Endothelial cell of coronary artery (primary cell): ENCODE data around the gene SUV39H1. TPM values are rescaled to one million over a fixed set of nuclear protein-coding genes. Genes with fewer than 3 reads are reported as not detected.

Experiments used
- total RNA-seq: library from RNA; depleted of rRNA; stranded (reverse); fragments of >200 nt; gene quantifications from 2 replicates; pipeline ENCODE4 v1.2.3, GENCODE V29; 2014

SUV39H1 gene, protein sequence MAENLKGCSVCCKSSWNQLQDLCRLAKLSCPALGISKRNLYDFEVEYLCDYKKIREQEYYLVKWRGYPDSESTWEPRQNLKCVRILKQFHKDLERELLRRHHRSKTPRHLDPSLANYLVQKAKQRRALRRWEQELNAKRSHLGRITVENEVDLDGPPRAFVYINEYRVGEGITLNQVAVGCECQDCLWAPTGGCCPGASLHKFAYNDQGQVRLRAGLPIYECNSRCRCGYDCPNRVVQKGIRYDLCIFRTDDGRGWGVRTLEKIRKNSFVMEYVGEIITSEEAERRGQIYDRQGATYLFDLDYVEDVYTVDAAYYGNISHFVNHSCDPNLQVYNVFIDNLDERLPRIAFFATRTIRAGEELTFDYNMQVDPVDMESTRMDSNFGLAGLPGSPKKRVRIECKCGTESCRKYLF
- 2.9 and 5.8 TPM in 2 replicates for total RNA-seq

DNA sequence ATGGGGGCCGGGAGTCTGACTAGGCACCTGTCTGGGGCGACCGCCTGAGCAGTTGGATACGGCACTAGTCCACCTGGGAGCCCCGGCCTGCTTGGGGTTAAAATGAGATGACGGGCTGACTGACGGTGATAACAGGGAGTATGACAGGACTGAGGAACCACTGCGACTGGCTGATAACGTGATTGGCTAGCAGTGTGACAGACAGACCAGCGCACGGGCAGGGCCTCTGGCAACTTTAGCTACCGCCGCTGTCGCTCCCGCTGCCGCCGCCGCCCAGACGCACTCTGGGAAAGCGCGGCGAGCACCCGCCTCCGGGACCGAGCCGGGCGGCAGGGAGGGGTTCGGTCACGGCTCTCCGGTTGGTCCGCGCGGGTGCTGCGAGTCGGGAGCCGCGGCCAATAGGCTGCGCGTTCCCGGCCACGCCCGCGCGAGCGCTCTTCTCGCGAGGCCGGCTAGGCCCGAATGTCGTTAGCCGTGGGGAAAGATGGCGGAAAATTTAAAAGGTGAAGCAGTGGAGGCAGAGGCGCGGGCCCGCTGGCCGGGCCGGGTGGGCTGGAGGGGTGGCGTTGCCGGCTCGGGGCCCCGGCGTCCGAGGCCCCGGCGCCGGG is at the start of gene SUV39H1:
SUV39H1 (plus strand) TSS at position 434 of the 608 bp plus-strand sequence; CDS start at position 485, 51 bp downstream.

DNA sequence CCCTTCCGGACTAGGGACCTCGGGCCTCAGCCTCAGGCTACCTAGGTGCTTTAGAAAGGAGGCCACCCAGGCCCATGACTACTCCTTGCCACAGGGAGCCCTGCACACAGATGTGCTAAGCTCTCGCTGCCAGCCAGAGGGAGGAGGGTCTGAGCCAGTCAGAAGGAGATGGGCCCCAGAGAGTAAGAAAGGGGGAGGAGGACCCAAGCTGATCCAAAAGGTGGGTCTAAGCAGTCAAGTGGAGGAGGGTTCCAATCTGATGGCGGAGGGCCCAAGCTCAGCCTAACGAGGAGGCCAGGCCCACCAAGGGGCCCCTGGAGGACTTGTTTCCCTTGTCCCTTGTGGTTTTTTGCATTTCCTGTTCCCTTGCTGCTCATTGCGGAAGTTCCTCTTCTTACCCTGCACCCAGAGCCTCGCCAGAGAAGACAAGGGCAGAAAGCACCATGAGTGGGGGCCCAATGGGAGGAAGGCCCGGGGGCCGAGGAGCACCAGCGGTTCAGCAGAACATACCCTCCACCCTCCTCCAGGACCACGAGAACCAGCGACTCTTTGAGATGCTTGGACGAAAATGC is 13.0 kb upstream of the SUV39H1 start, which contains the start of gene WAS:
WAS (plus strand) TSS at position 389 of the 572 bp plus-strand sequence; CDS start at position 444, 55 bp downstream.

Other genes with a start within 250 kb of the SUV39H1 start
- 63.0 and 69.0 TPM in 2 replicates for gene SLC38A5, start 226.5 kb upstream of the SUV39H1 start, total RNA-seq
- 42.6 and 53.7 TPM in 2 replicates for gene FTSJ1, start 220.5 kb upstream of the SUV39H1 start, total RNA-seq
- 7.3 and 15.1 TPM in 2 replicates for gene PORCN, start 187.7 kb upstream of the SUV39H1 start, total RNA-seq
- 39.9 and 86.6 TPM in 2 replicates for gene EBP, start 174.9 kb upstream of the SUV39H1 start, total RNA-seq
- gene TBC1D25, start 157.0 kb upstream of the SUV39H1 start, total RNA-seq = 6.2 and 6.7 TPM in 2 replicates
- gene RBM3, start 122.2 kb upstream of the SUV39H1 start, total RNA-seq = 119 and 458 TPM in 2 replicates
- 158 and 184 TPM in 2 replicates for gene WDR13, start 99.2 kb upstream of the SUV39H1 start, total RNA-seq
- gene WAS, start 12.9 kb upstream of the SUV39H1 start, total RNA-seq = 0.09 and 0.18 TPM in 2 replicates
- gene GLOD5, start 65.0 kb downstream of the SUV39H1 start, total RNA-seq = not detected in 2 replicates
- not detected in 2 replicates for gene GATA1, start 89.9 kb downstream of the SUV39H1 start, total RNA-seq
- gene HDAC6, start 105.3 kb downstream of the SUV39H1 start, total RNA-seq = 19.4 and 36.7 TPM in 2 replicates
- gene ERAS, start 129.8 kb downstream of the SUV39H1 start, total RNA-seq = not detected in 2 replicates
- not detected in 2 replicates for gene PCSK1N, start 138.9 kb downstream of the SUV39H1 start, total RNA-seq
- gene TIMM17B, start 201.0 kb downstream of the SUV39H1 start, total RNA-seq = 16.2 and 18.1 TPM in 2 replicates
- 88.2 and 121 TPM in 2 replicates for gene PQBP1, start 201.2 kb downstream of the SUV39H1 start, total RNA-seq
- 8.6 and 9.0 TPM in 2 replicates for gene SLC35A2, start 214.9 kb downstream of the SUV39H1 start, total RNA-seq
- 3.2 and 3.4 TPM in 2 replicates for gene PIM2, start 222.3 kb downstream of the SUV39H1 start, total RNA-seq